MG63 (cell line): ENCODE results near the gene EFCAB7. TPM values are rescaled to one million over a fixed set of nuclear protein-coding genes. Genes with fewer than 3 reads are reported as not detected.
"Not testable (repeated sequence)": the region's sequence is repeated elsewhere in the genome, so short reads cannot be mapped to it uniquely, and the experiment has no call there.

Source experiments
- DNase-seq: peaks from one replicate; pipeline ENCODE4 v3.0.0-alpha.2; 2020
- H3K27me3 ChIP-seq: fragments of 250-450 bp; sonication (Bioruptor Pico); 2 replicates; pipeline ENCODE4 v1.5.1; 2020; ENCODE audit warnings: mild to moderate bottlenecking, moderate library complexity
- H3K36me3 ChIP-seq: fragments of 250-450 bp; sonication (Bioruptor Pico); 2 replicates; pipeline ENCODE4 v1.5.1; 2020; ENCODE audit warnings: mild to moderate bottlenecking, moderate library complexity
- H3K4me3 ChIP-seq: fragments of 250-450 bp; sonication (Bioruptor Pico); 2 replicates; pipeline ENCODE4 v1.5.1; 2020; ENCODE audit warnings: mild to moderate bottlenecking, moderate library complexity
- H3K9me3 ChIP-seq: fragments of 250-450 bp; sonication (Bioruptor Pico); 2 replicates; pipeline ENCODE4 v1.5.1; 2020; ENCODE audit warnings: mild to moderate bottlenecking, moderate library complexity
- total RNA-seq: library from RNA; depleted of rRNA; stranded (reverse); fragments of >200 nt; shearing (Covaris generic); gene quantifications from 2 replicates; pipeline ENCODE4 v1.2.3, GENCODE V29; 2014; ENCODE audit warnings: low replicate concordance

The EFCAB7 gene
- total RNA-seq, 1 experiment from 2014 or later, result 2.5 TPM

DNA sequence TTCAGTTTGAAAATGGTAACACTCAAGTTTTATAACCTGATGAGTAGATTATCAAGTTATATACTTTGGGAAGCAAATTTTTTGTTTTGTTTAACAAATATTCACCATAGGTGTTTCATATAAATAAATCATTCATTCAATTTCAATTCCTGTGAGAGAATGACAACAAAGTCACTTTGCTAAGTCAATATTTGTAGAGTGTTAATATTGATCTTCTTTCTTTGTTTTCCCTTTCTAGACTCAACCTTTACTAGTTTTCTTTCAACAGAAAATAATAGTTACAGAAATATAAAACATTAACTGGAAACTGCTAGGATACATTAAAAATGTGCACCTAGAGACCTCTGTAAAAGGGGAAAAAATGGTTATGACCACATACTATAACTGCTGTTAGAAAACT is 11.1 kb downstream of the EFCAB7 start:
- Histone ChIP-seq H3K27me3 (no peaks in the 10 kb centered on the region), H3K9me3 (no peaks in the 10 kb centered on the region), H3K36me3 (peaks cover 11% of the 10 kb centered on the region), H3K4me3 (no peak overlapping the region)
- no peak for DNase-seq

DNA sequence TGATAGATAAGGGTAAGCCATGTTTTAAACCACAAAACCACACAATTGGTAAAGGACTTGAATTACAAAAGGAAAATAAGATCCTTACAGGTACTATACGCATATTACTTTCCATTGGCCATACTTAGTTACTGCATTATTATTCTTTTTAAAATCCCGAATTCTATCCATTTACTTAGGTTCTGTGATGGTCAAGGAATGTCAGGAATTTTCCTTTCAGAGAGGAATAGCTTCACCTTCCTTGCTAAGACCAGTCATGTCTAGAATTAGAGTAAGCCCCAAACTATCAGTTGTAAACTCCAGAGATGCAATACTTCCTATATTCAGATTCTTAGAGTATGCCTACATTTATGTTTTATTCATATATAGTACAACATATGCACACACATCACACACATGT is 13.7 kb downstream of the EFCAB7 start:
- no peaks in the 10 kb centered on the region for H3K27me3 ChIP-seq
- DNase-seq, result no peak
- peaks cover 11% of the 10 kb centered on the region for H3K36me3 ChIP-seq
- H3K9me3 ChIP-seq, result no peaks in the 10 kb centered on the region
- H3K4me3 ChIP-seq, result no peak overlapping the region

DNA sequence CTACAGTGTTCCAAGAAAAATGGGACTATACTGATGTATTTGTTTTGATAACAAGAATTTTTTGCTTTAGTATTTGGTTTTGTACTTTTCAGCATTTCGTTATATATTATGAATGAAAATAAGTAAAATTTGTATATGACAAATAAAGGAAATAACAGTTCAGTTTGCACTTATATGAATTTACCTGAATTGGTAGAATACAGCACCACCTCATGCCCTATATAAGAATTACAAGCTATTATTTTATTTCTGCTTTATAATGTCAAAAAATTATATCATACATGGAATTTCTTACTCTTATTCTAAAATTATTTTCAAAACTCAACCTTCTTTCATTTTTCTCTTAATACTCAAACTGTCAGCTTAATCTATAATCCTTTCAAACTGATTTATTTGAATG is 14.6 kb downstream of the EFCAB7 start:
- no peak for DNase-seq
- H3K27me3 ChIP-seq, result no peaks in the 10 kb centered on the region

DNA sequence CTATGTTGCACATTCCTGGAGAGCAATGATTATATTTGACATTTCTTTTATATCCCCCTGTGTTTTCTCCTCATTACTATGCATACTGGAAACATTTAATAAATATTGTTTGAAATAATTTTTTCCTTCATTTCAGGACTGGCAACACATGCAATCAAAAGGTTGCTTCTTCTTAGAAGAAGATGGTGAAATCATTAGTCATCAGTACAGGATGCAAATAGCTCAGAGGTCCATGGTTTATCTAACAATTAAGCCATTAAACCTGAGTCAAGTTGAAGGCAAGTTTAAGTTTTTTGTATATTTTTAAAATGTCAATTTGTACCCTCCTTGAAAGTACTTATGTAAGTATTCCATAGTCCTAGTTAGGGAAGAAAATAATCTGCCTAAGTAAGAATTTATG is 22.5 kb downstream of the EFCAB7 start:
- no peak for DNase-seq
- Histone ChIP-seq H3K4me3 (no peak overlapping the region), H3K36me3 (no peaks in the 10 kb centered on the region), H3K9me3 (no peaks in the 10 kb centered on the region), H3K27me3 (no peaks in the 10 kb centered on the region)

More for the DNA sequence above, 14.6 kb downstream of the EFCAB7 start:
- no peak overlapping the region for H3K4me3 ChIP-seq
- peaks cover 7% of the 10 kb centered on the region for H3K36me3 ChIP-seq
- H3K9me3 ChIP-seq, result no peaks in the 10 kb centered on the region

DNA sequence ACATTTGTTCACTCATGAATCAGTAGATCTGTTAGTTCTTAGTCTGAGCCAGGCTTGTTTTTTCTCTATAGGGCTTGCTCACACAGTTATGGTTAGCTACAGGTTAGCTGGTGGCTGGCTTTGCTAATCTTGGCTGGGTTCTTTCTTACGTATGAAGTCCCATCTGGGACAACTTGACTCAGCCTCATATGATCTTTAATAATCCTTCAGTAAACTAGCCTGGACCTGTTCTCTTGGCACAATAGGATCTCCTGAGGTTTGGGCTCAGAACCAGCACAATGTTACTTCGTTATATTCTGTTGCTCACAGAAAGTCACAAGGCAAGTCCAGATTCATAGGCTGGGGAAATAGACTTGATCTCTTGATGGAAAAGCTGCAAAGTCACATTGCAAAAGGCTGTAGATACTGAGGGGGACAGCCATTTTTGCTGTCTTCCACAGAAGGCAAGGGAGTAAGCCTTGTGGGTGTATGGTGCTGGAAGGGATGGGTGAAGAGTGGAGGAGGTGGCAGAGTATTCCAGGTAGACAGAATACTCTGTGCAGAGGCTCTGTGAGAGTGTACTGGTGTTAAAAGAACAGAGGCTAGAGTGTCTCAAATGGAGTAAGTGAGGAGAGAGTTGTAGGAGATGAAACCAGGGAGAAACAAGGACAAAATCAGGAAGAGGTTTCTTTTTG is 24.4 kb downstream of the EFCAB7 start:
- peak; percentile 59 for DNase-seq
- H3K36me3 ChIP-seq, result no peaks in the 10 kb centered on the region
- no peak overlapping the region for H3K4me3 ChIP-seq
- no peaks in the 10 kb centered on the region for H3K27me3 ChIP-seq
- no peaks in the 10 kb centered on the region for H3K9me3 ChIP-seq

DNA sequence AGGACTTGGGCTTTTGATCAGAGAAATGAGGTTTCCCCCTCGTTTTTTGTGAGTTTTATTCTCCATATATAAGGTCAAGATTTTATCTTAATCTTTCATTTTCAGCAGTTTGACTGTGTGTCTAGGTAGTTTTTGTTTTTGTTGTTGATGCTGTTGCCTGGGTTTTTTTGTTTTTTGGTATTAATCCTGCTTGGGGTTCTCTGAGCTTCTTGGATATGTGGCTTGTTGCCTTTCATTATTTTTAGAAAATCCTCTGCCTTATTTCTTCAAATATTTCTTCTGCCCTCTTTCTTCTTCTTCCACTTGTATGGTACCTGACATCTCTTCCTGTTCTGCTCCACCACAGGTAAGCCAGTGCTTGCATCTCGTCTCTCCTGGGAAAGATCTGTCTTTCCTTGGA is 25.0 kb downstream of the EFCAB7 start:
- Histone ChIP-seq H3K36me3 (no peaks in the 10 kb centered on the region), H3K4me3 (no peak overlapping the region), H3K9me3 (no peaks in the 10 kb centered on the region), H3K27me3 (no peaks in the 10 kb centered on the region)
- no peak for DNase-seq

DNA sequence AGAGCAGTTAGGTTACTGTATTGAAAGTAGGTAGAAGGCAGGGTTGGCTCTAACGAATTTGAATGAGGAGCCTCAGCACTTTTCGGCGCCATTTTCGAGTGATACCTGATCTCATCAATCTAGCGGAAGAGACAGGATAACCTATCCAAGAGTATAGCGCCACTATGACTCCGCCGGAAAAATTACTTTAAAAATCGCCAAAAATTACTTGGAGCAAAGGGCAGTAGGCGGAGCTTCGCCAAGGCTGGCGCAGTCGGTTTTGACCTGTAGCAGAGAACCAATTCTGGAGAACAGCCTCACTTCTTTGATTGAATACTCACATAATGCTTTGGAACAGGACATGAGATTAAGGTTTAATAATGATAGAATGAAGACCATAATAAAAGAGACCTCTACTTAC is 25.6 kb downstream of the EFCAB7 start:
- Histone ChIP-seq H3K36me3 (no peaks in the 10 kb centered on the region), H3K4me3 (no peak overlapping the region), H3K9me3 (no peaks in the 10 kb centered on the region), H3K27me3 (no peaks in the 10 kb centered on the region)
- no peak for DNase-seq

DNA sequence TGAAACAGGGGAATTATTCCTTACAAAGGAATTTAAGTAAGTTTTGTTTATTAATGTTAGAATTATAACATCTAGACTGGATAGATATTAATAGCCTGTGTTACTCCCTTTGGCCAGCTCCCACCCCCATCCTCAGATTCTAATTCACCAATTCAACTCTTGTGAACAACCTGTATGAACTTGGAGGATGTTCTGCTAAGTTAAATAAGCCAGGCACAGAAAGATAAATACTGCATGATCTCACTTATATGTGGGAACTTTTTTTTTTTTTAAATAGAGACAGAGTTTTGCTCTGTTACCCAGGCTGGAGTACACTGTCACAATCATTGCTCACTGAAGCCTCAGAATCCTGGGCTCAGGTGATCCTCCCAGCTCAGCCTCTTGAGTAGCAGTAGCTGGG is 32.2 kb downstream of the EFCAB7 start:
- no peaks in the 10 kb centered on the region for H3K27me3 ChIP-seq
- no peak overlapping the region for H3K4me3 ChIP-seq
- DNase-seq, result no peak
- H3K36me3 ChIP-seq, result no peaks in the 10 kb centered on the region
- H3K9me3 ChIP-seq, result no peaks in the 10 kb centered on the region

DNA sequence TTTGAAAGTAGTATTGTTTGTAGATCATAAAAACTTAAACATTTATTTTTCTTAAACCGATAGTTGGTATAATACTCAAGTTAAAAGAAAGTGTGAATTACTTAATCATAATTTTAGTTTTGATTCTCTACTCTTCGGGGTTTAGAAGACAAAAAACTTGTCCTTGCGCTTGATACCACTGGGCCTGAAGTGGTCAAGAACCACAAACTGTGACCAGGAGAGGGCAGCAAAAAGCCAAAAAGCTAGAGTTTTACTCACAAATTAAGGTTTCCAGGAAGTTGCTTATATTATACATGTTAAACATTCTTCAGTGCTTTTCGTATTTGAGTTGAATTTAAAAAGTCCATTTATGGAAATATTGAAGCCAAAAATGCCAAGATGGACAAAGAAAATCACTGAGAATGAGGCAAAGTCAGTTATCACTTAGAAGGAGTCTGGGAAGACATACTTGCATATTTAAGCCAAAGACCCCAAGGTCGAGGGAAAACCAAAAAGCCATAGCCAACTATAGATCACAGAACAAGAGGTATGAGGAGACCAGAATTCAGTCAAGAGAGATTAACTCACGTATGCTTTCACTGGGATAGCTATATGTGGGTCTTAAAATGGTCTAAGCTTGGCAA is 34.2 kb downstream of the EFCAB7 start:
- peak; percentile 20 for DNase-seq
- no peaks in the 10 kb centered on the region for H3K27me3 ChIP-seq
- H3K36me3 ChIP-seq, result no peaks in the 10 kb centered on the region
- H3K9me3 ChIP-seq, result no peaks in the 10 kb centered on the region
- no peak overlapping the region for H3K4me3 ChIP-seq

DNA sequence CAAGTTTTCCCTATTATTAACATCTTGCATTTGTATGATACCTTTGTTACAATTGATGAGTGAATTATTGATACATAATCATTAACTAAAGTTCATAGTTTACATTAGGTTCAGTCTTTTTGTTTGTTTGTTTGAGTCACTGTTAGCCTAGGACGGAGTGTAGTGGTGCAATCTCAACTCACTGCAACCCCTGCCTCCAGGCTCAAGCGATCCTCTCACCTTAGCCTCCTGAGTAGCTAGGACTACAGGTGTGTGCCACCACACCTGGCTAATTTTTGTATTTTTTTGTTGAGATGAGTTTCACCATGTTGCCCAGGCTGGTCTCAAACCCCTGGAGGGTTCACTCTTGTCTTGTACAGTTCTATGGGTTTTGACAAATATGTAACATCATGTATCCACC is 36.0 kb downstream of the EFCAB7 start:
- Histone ChIP-seq H3K27me3 (no peaks in the 10 kb centered on the region), H3K36me3 (no peaks in the 10 kb centered on the region)

DNA sequence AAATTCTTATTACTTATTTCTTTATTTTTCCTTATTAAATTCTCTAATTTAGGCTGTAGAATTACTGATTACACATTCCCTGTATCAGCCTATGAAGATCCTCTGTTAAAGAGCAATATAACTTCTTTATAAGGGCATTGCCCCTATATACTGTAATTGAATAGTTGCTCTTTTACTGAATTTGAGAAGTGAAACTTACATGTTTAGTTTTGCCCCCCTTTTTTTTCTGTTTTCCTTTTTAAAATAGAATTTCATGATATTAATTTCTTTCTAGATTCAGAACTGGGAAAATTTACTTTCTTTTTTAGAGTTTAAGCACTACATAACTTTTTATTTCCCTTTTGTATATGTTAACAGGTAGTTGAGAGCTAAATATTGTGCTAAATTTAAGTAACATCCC is 40.4 kb downstream of the EFCAB7 start:
- no peaks in the 10 kb centered on the region for H3K27me3 ChIP-seq
- DNase-seq, result no peak
- H3K36me3 ChIP-seq, result no peaks in the 10 kb centered on the region
- no peaks in the 10 kb centered on the region for H3K9me3 ChIP-seq
- H3K4me3 ChIP-seq, result no peak overlapping the region

More for the DNA sequence above, 36.0 kb downstream of the EFCAB7 start:
- no peak for DNase-seq
- Histone ChIP-seq H3K4me3 (no peak overlapping the region), H3K9me3 (no peaks in the 10 kb centered on the region)

DNA sequence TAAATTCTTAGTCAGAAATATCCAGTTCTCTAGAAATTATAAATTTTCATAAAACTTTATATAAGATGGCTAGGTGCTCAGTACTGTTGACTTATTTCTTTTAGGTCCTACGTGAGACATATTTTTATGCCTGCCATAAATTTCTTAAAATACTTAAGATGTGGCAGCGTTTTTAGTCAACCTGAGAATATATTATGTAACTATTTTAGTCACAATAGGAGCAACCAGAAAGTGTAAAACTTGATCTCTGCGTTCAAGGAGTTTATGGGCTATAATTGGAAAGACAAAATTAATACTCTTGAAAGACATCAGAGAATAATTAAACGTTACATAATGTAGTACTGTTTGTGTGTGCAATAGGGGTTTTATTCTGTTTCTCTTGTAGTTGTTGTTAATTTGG is 45.7 kb downstream of the EFCAB7 start:
- H3K9me3 ChIP-seq, result no peaks in the 10 kb centered on the region
- no peaks in the 10 kb centered on the region for H3K27me3 ChIP-seq
- no peaks in the 10 kb centered on the region for H3K36me3 ChIP-seq
- no peak overlapping the region for H3K4me3 ChIP-seq
- DNase-seq, result no peak

DNA sequence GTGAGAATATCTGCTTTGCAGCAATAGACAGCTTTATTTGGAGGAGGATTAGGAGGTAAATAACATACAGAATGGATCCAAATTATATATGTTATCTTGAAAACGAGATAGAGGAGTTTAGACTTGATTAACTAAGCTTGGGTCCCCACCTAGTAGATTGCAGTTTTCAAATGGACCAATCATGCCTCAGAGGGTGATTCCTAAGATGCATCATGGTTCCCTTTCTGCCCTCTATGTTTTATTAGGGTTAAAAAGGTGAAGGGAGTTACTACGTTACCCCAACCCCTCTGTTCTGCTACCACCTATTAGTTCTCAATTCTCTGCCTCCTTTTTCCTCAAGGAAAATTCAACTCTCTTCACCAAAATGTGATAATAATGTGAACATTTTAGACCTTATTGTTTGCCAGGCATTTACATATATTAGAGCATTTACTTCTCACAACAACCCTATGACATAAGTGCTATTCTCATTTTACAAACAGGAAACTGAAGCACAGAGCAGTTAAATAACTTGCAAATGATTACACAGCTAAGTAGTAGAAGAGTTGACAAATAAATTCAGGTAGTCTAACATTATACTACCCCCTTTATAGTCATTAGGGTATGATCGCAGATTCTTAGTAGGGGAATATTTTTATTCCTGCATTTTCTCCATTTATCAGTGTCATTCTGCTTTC is 46.5 kb downstream of the EFCAB7 start:
- Histone ChIP-seq H3K4me3 (no peak overlapping the region), H3K36me3 (no peaks in the 10 kb centered on the region), H3K27me3 (no peaks in the 10 kb centered on the region), H3K9me3 (no peaks in the 10 kb centered on the region)
- DNase-seq, result no peak

DNA sequence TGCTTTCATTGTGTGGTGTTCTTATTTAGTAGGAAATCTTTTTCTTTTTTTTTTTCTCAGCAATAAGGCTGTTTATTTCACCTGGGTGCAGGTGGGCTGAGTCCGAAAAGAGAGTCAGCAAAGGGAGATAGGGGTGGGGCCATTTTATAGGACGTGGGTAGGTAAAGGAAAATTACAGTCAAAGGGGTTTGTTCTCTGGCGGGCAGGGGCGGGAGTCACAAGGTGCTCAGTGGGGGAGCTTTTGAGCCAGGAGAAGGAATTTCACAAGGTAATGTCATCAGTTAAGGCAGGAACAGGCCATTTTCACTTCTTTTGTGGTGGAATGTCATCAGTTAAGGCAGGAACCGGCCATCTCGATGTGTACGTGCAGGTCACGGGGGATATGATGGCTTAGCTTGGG is 49.4 kb downstream of the EFCAB7 start:
- not testable (repeated sequence) for H3K9me3 ChIP-seq, H3K36me3 ChIP-seq, H3K27me3 ChIP-seq, DNase-seq, H3K4me3 ChIP-seq

DNA sequence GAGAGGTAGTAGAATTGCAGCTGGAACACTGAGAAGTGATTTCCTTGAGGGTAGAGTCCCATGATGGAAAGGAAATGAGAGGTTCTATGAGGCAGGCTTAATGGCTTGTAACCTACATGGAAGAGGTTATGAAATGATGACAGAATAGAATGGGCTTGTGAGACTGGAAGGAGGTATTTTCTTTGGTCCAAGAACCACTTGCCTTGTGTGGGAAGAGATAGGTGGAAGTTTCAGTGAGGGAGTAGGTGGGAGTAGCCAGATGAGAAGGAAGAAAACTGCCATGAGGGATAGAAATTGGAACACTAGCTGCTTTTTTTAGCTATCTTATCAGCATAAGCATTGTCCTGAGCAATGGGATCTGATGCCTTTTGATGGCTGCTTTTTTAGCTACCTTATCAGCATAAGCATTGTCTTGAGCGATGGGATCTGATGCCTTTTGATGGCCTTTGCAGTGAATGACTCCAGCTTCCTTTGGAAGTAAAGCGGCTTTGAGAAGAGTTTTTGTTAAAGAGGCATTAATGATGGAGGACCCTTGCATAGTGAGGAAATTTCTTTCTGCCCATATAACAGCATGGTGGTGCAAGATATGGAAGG is 51.0 kb downstream of the EFCAB7 start:
- H3K27me3 ChIP-seq, DNase-seq, H3K4me3 ChIP-seq, H3K9me3 ChIP-seq, H3K36me3 ChIP-seq: not testable (repeated sequence)

DNA sequence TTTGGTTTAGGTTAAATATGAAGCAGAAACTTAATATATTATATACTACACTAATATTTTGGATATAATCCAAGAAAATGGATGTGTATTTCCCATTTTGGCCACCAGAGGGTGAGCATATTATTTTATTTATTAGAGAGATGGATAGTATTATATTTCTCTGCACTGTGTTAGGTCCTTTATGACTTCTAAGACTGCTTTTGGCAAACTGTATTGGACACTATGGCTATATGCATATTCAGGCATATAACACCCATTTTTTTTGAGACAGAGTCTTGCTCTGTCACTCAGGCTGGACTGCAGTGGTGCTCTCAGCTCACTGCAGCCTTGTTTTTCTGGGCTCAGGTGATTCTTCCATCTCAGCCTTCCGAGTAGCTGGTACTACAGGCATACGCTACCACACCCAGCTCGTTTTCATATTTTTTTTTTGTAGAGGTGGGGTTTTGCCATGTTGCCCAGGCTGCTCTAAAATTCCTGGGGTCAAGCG is 52.1 kb downstream of the EFCAB7 start:
- DNase-seq, result no peak
- Histone ChIP-seq H3K36me3 (no peaks in the 10 kb centered on the region), H3K9me3 (no peaks in the 10 kb centered on the region), H3K4me3 (no peak overlapping the region), H3K27me3 (no peaks in the 10 kb centered on the region)

DNA sequence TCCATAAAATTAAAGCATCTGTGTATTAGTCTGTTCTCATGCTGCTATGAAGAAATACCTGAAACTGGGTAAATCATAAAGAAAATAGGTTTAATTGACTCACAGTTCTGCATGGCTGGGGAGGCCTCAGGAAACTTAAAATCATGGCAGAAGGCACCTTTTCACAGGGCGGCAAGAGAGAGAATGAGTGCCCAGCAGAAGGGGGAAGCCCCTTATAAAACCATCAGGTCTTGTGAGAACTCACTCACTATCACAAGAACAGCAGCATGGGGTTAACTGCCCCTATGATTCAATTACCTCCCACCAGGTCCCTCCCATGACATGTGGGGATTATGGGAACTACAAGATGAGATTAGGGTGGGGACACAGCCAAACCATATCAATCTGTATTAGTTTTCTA is 63.0 kb downstream of the EFCAB7 start:
- DNase-seq, H3K4me3 ChIP-seq, H3K9me3 ChIP-seq, H3K36me3 ChIP-seq, H3K27me3 ChIP-seq: not testable (repeated sequence)
